ENCODE results near the gene OPN4. TPM values are rescaled to one million over a fixed set of nuclear protein-coding genes. Genes with fewer than 3 reads are reported as not detected.
A peak's percentile ranks its signal among the peaks of the same experiment; 100 is the strongest.

The OPN4 gene
- total RNA-seq, 4 donors from 2014 or later: 1.5 TPM; not detected in 3

DNA sequence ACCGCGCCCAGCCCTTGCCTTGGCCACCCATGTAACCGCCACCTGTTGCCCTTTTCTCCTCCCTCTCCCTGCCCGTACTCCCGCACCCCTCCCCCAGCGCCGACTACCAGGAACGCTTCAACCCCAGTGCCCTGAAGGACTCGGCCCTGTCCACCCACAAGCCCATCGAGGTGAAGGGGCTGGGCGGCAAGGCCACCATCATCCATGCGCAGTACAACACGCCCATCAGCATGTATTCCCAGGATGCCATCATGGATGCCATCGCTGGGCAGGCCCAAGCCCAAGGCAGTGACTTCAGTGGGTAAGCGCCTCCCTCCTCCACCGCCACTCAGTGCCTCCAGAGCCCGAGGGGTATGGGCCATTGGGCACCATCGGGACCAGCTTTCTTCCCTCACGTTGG, 32.6 kb downstream of the OPN4 start:
- DNase-seq: no peak
- H3K4me3 ChIP-seq: no peak overlapping the region
- H3K36me3 ChIP-seq: no peaks in the 10 kb centered on the region
- no peaks in the 10 kb centered on the region for H3K9me3 ChIP-seq
- intact Hi-C loops (cut with DNase I; ENCODE audit: low total_unique reads): no loop called here
- WGBS, 2 donors (ENCODE audit: low coverage in 1 of 2): 90% methylated on average over 19 of the region's 19 CpGs; no CpG with 5 or more reads in 1 of the 2 donors
- peak overlapping the region; percentile 27 to 64 (median 48) for H3K27ac ChIP-seq
- in situ Hi-C loops (cut with MboI; ENCODE audit: low pct_ligation_motif_present in 1 of 4, low pct_unique_long_range_greater_than_20kb in 1 of 4, low sequenced_read_pairs in 3 of 4): no loop called here
- peaks cover 8 to 31% (median 20%) of the 10 kb centered on the region in 4 donors for H3K4me1 ChIP-seq
- TF ChIP-seq POLR2AphosphoS5 (IDR thresholded peaks at IDR 0.05): no peak
- TF ChIP-seq, protein P1, sequence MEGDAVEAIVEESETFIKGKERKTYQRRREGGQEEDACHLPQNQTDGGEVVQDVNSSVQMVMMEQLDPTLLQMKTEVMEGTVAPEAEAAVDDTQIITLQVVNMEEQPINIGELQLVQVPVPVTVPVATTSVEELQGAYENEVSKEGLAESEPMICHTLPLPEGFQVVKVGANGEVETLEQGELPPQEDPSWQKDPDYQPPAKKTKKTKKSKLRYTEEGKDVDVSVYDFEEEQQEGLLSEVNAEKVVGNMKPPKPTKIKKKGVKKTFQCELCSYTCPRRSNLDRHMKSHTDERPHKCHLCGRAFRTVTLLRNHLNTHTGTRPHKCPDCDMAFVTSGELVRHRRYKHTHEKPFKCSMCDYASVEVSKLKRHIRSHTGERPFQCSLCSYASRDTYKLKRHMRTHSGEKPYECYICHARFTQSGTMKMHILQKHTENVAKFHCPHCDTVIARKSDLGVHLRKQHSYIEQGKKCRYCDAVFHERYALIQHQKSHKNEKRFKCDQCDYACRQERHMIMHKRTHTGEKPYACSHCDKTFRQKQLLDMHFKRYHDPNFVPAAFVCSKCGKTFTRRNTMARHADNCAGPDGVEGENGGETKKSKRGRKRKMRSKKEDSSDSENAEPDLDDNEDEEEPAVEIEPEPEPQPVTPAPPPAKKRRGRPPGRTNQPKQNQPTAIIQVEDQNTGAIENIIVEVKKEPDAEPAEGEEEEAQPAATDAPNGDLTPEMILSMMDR (IDR thresholded peaks at IDR 0.05): no peak
- TF ChIP-seq POLR2A (IDR thresholded peaks at IDR 0.05): no peak
- no peak for TF ChIP-seq EP300 (IDR thresholded peaks at IDR 0.05; ENCODE audit: low read depth)
- peaks cover 4% of the 10 kb centered on the region for H3K27me3 ChIP-seq

DNA sequence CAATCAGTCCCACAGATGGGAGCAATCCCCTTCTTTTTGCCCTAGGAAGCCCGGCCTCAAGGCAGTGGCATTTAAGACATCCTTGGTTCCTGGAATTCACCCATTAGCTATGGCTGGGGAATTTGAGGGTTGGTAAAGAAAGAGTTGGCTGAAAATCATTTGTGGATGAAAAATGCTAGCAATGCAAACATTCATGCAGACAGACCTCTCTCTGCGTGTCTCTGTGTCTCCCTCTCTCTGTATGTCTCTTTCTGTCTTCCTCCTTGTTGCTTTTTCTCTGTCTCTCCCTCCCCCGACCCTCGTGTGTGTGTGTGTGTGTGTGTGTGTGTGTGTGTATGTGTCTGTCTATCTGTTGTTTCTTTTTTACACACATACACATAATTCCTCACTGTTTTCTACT, 33.4 kb downstream of the OPN4 start:
- H3K4me3 ChIP-seq: no peak overlapping the region
- DNase-seq: no peak
- no peaks in the 10 kb centered on the region for H3K36me3 ChIP-seq
- H3K9me3 ChIP-seq: no peaks in the 10 kb centered on the region
- TF ChIP-seq EP300 (IDR thresholded peaks at IDR 0.05; ENCODE audit: low read depth) (no peak), POLR2AphosphoS5 (IDR thresholded peaks at IDR 0.05) (no peak), POLR2A (IDR thresholded peaks at IDR 0.05) (no peak)
- TF ChIP-seq, protein P1 (IDR thresholded peaks at IDR 0.05): no peak
- intact Hi-C loops (cut with DNase I; ENCODE audit: low total_unique reads) (no loop called here), in situ Hi-C loops (cut with MboI; ENCODE audit: low pct_ligation_motif_present in 1 of 4, low pct_unique_long_range_greater_than_20kb in 1 of 4, low sequenced_read_pairs in 3 of 4) (no loop called here)
- H3K27ac ChIP-seq: peak overlapping the region; percentile 27 to 64 (median 48)
- H3K27me3 ChIP-seq: peaks cover 4% of the 10 kb centered on the region
- whole genome bisulfite sequencing, 2 donors (ENCODE audit: low coverage in 1 of 2): 27 to 32% methylated on average over 2 to 4 of the region's 4 CpGs
- H3K4me1 ChIP-seq: peaks cover 8 to 31% (median 19%) of the 10 kb centered on the region in 4 donors

DNA sequence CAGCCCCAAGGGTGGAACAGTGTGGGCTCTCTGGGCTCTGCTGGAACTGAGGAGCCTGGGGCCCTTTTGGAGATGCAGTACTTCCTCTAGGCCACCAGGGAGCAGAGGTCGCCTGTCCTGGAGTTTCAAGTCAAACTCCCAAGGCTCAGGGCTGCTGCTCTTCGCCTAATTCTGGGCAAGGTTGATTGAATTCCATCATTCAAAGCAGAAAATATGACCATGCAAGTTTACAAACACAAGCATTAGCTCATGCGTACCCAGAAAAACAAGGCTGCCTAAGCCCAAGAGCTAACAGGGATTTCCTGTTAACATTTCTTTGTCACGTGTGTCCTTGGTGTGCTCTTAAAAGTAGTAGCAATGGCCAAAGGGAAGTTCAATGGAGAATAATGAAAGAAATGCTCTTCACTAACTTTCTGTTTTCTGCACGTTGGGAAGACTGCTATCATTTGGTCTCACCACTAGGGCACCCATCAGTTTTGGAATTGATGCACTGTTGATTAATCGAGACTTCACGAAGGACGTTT, 34.1 kb downstream of the OPN4 start:
- Histone ChIP-seq H3K27me3 (peaks cover 4% of the 10 kb centered on the region), H3K36me3 (no peaks in the 10 kb centered on the region), H3K27ac (peak overlapping the region in 2 of 4 donors; percentile 20 to 27), H3K4me1 (peaks cover 8 to 30% (median 17%) of the 10 kb centered on the region in 4 donors), H3K4me3 (no peak overlapping the region), H3K9me3 (no peaks in the 10 kb centered on the region)
- in situ Hi-C loops (cut with MboI; ENCODE audit: low pct_ligation_motif_present in 1 of 4, low pct_unique_long_range_greater_than_20kb in 1 of 4, low sequenced_read_pairs in 3 of 4) (no loop called here), intact Hi-C loops (cut with DNase I; ENCODE audit: low total_unique reads) (no loop called here)
- TF ChIP-seq, protein P1 (IDR thresholded peaks at IDR 0.05): peak; percentile 87 to 90 (median 88)
- TF ChIP-seq EP300 (IDR thresholded peaks at IDR 0.05; ENCODE audit: low read depth): no peak
- 38 to 45% methylated on average over 5 to 8 of the region's 8 CpGs for WGBS, 2 donors (ENCODE audit: low coverage in 1 of 2)
- peak; percentile 63 for DNase-seq

DNA sequence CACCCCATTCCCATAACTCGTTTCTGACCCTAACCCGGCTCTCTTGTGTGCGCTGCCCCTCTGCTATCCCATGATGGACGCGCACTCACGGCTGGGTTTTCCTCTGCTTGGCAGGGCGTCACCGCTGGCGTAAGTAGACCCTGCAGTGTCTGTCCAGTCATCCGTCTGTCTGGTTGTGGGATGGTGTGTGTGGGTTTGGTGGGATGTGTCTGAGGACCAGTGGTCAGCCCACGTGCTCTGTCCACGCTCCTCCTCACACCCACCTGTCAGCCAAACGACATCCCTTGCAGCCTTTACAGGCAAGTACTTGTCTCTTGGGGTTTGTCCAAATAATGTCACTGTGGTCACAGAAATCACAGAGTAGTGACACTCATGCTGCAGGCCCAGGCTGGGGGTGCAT, 34.8 kb downstream of the OPN4 start:
- in situ Hi-C loops (cut with MboI; ENCODE audit: low pct_ligation_motif_present in 1 of 4, low pct_unique_long_range_greater_than_20kb in 1 of 4, low sequenced_read_pairs in 3 of 4) (no loop called here), intact Hi-C loops (cut with DNase I; ENCODE audit: low total_unique reads) (no loop called here)
- no peak for TF ChIP-seq EP300 (IDR thresholded peaks at IDR 0.05; ENCODE audit: low read depth)
- TF ChIP-seq, protein P1 (IDR thresholded peaks at IDR 0.05): no peak
- no peak for TF ChIP-seq POLR2A (IDR thresholded peaks at IDR 0.05)
- TF ChIP-seq POLR2AphosphoS5 (IDR thresholded peaks at IDR 0.05): no peak
- DNase-seq: no peak
- Histone ChIP-seq H3K9me3 (no peaks in the 10 kb centered on the region), H3K4me1 (peaks cover 8 to 27% (median 16%) of the 10 kb centered on the region in 4 donors), H3K36me3 (no peaks in the 10 kb centered on the region), H3K27ac (peak overlapping the region in 1 of 4 donors; percentile 27), H3K27me3 (peaks cover 4% of the 10 kb centered on the region), H3K4me3 (no peak overlapping the region)
- WGBS, 2 donors (ENCODE audit: low coverage in 1 of 2): 75 to 92% methylated on average over 11 to 13 of the region's 13 CpGs

Data from transverse colon (tissue), 4 donors.